Brain pericyte (primary cell): ENCODE data around the gene HNF4A.

ENCODE experiments used
- DNase-seq: peaks from one replicate; pipeline ENCODE4 v3.0.0-alpha.2; 2012; ENCODE audit warnings: low read depth, low spot score

Gene HNF4A

GRCh38 chr20:44405785-44406571, 50.5 kb downstream of the HNF4A start:
- no peak for DNase-seq

- DNase-seq = no peak
These were observed 51.2 kb downstream of the HNF4A start for GRCh38 chr20:44406572-44407137.

GRCh38 chr20:44407402-44408184, 52.1 kb downstream of the HNF4A start:
- DNase-seq = no peak

- no peak for DNase-seq
These were observed 53.7 kb downstream of the HNF4A start for GRCh38 chr20:44409132-44409600.

GRCh38 chr20:44410583-44411019, 55.1 kb downstream of the HNF4A start:
- no peak for DNase-seq

GRCh38 chr20:44411020-44411756, 55.7 kb downstream of the HNF4A start:
- no peak for DNase-seq

- no peak for DNase-seq
These were observed 56.4 kb downstream of the HNF4A start for GRCh38 chr20:44411757-44412401.

GRCh38 chr20:44412402-44413144, 57.1 kb downstream of the HNF4A start:
- no peak for DNase-seq

- no peak for DNase-seq
These were observed 58.3 kb downstream of the HNF4A start for GRCh38 chr20:44413575-44414345.

- DNase-seq = no peak
These were observed 58.8 kb downstream of the HNF4A start for GRCh38 chr20:44414346-44414714.

- no peak for DNase-seq
These were observed 59.3 kb downstream of the HNF4A start for GRCh38 chr20:44414808-44415207.

GRCh38 chr20:44415833-44416715, 60.6 kb downstream of the HNF4A start:
- no peak for DNase-seq

GRCh38 chr20:44418069-44418905, 62.8 kb downstream of the HNF4A start:
- DNase-seq = no peak

- no peak for DNase-seq
These were observed 63.8 kb downstream of the HNF4A start for GRCh38 chr20:44419131-44419844.

- DNase-seq = no peak
These were observed 65.0 kb downstream of the HNF4A start for GRCh38 chr20:44420497-44420896.

GRCh38 chr20:44422083-44422482, 66.6 kb downstream of the HNF4A start:
- DNase-seq = no peak

- no peak for DNase-seq
These were observed 68.0 kb downstream of the HNF4A start for GRCh38 chr20:44423480-44423879.
